NB4 (cell line): ENCODE results near the gene CDK12.
A peak's percentile ranks its signal among the peaks of the same experiment; 100 is the strongest.

ENCODE experiments used
- DNase-seq: peaks from one replicate; pipeline ENCODE4 v3.0.0; 2010; ENCODE audit warnings: low read depth
- H3K4me3 ChIP-seq: one replicate; pipeline ENCODE4 v1.5.1; 2011; ENCODE audit warnings: mild to moderate bottlenecking, low read depth, low read length, moderate library complexity
- CTCF ChIP-seq: IDR thresholded peaks from one replicate; pipeline ENCODE4 v1.5.1; 2012; ENCODE audit warnings: low read depth, low read length
- MAX ChIP-seq: IDR thresholded peaks from 2 replicates; pipeline ENCODE4 v1.6.1; 2011; ENCODE audit warnings: low read depth, low read length
- MYC ChIP-seq: IDR thresholded peaks from 2 replicates; pipeline ENCODE4 v1.6.1; 2011; ENCODE audit warnings: low read depth, low read length
- POLR2A ChIP-seq: IDR thresholded peaks from 2 replicates; pipeline ENCODE4 v1.6.1; 2011; ENCODE audit warnings: mild to moderate bottlenecking; ENCODE audit not compliant: insufficient read length; ENCODE audit errors: extremely low read depth

CDK12 gene

DNA sequence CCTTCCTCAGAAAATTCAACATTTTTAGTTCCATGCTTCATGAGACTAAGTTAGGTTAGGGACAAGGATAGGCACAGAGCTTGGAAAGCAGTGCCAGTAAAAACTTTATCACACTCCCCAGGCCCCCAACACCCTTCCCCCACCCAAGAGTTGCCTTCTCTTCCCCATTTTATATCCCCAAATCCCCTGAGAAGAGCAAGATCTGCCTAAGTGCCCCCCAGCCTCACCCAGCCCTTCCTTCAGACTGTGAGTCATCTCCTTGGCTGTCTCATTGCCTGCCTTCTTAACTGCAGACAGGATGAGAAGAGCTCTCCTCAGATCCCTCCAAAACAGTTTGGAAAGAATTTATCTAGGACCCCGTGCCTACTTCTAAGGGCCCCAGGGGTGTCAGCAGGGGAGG lies 90.6 kb downstream of the CDK12 start:
- no peak for TF ChIP-seq CTCF
- no peak for TF ChIP-seq MYC
- TF ChIP-seq MAX = no peak
- no peak for TF ChIP-seq POLR2A
- no peak overlapping the region for H3K4me3 ChIP-seq
- DNase-seq = peak; percentile 90

DNA sequence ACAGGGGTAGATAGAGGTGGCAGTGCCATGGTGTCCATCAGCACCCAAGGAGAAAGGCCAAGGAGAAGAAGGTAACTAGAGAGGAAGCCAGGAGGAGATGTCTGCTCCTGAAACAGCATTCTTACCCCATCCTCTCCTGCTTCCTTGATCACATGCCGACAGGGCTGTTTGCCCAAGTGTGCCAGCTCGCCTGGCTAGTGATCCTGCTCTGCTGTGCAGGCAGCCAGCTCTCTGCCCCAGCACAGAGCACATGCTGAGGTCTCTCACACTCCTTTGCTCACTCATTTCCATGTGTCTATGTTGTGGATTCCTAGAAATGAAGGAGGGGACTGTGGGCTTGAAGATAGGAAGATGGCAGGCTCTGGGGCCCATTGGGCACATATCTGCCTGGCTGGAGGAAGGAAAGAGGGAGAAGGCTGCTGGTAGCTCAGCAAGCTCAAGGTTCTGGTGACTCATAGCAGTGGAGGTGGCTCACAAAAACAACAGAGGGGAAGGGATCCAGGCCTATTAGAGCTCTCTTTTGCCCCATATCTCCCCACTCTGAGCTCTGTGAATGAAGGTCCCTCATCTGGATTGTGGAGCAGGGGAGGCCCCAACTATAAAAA lies 92.2 kb downstream of the CDK12 start:
- DNase-seq = peak; percentile 52
- no peak for TF ChIP-seq CTCF
- TF ChIP-seq MYC = no peak
- no peak for TF ChIP-seq MAX
- no peak for TF ChIP-seq POLR2A
- H3K4me3 ChIP-seq = no peak overlapping the region

DNA sequence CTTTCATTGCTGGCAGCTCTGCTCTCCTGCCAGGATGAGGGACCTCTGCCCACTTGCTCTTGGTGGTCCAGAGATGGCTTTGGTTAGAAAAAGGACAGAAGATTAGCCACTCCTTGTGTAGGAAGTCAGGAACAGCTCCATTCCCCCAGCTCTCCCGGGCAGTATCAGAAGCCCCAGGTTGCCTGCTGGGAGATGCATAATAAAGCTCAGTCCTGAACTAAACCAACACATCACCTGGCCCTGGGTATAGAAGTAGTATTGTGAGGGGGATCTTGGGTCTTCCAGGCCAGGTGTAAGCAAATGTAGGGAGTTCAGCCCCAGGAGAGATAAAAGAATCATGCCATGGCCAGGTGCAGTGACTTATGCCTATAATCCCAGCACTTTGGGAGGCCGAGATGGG lies 94.1 kb downstream of the CDK12 start:
- H3K4me3 ChIP-seq = no peak overlapping the region
- no peak for DNase-seq
- TF ChIP-seq MYC (no peak), MAX (no peak), CTCF (no peak), POLR2A (no peak)

DNA sequence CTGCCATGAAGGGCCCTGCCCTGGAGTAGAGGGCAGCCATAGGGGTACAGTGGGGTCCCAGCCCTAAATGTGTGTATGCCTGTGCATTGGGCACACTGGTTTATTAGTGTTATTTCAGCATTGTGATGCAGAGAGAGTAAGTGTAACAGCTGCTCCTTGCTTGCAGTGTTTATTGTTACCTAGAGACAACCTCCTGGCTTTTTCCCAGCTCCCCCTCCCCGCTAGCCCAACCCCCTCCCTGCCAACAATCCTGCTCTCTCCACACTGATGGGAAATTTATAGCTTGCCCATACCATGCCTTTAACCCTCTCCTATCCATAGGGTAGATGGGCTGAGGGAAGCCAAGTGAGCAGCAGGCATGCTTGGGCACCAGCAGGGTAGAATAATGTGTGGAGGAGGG lies 95.1 kb downstream of the CDK12 start:
- no peak overlapping the region for H3K4me3 ChIP-seq
- TF ChIP-seq MAX (no peak), MYC (no peak), POLR2A (no peak), CTCF (no peak)
- no peak for DNase-seq

DNA sequence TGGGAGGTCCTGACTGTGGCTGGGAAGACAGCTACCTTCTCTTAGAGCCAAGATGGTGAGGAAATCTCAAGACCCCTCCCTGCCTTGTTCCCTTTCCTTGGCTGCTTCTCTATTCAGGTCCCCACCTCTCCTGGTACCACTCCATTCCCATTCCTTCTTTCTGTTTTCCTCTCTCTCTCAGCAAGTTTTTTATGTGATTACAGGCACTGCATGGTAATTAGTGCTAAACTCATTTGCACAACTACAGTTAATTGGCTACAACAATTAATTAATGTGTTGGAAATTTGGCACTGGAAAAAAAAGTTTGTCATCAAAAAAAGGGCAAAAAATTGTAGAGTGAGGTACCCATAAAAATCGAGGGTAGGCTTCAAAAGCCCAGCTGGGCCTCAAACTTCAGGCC lies 101.1 kb downstream of the CDK12 start:
- no peak for DNase-seq
- H3K4me3 ChIP-seq = no peak overlapping the region
- TF ChIP-seq POLR2A = no peak
- TF ChIP-seq MYC = no peak

DNA sequence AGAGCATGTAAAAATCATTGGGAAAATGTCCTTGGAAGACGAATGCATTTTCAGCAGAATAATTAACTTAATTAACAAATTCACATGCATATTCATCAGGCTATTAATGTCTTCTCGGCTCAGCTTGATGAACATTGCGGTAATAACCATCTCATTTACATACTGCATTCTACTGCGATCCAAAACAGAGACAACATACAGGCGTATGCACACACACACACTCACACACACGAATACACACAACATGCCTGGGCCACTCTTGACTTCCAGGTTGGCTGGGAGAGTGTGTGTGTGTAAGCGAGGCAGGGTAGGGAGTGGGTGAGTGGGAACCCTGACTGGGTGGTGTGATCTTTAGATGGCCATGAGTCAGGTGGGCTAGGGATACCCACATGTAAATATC lies 101.7 kb downstream of the CDK12 start:
- DNase-seq = no peak
- no peak overlapping the region for H3K4me3 ChIP-seq
- TF ChIP-seq POLR2A = no peak
- no peak for TF ChIP-seq CTCF
- TF ChIP-seq MAX = no peak
- no peak for TF ChIP-seq MYC
